GM23338 (cell line): Measurements from ENCODE around the gene ITGB2. TPM values are rescaled to one million over a fixed set of nuclear protein-coding genes. Genes with fewer than 3 reads are reported as not detected.

Source experiments
- ATAC-seq: fragments of 200-7000 bp; cut with Tn5 transposase; 3 replicates; pipeline ENCODE4 v1.9.1; 2020
- DNase-seq: peaks from one replicate; pipeline ENCODE4 v3.0.0-alpha.2; 2015; ENCODE audit warnings: low spot score
- H2AFZ ChIP-seq: fragments of 200-600 bp; sonication (generic); 2 replicates; pipeline ENCODE4 v1.8.0; 2016; ENCODE audit warnings: antibody characterized with exemption, mild to moderate bottlenecking, moderate library complexity
- H3F3A ChIP-seq: fragments of 200-600 bp; sonication (generic); replicated peaks from 2 replicates; pipeline ENCODE4 v1.8.0; 2017; ENCODE audit warnings: antibody characterized with exemption, mixed run types, low read depth
- H3K27ac ChIP-seq: fragments of 200-600 bp; sonication (generic); 2 replicates; pipeline ENCODE4 v1.6.1; 2016; ENCODE audit warnings: low read depth
- H3K27me3 ChIP-seq: fragments of 200-600 bp; sonication (generic); 2 replicates; pipeline ENCODE4 v1.8.0; 2016; ENCODE audit warnings: mild to moderate bottlenecking, mixed run types, moderate library complexity; ENCODE audit not compliant: insufficient read depth
- H3K36me3 ChIP-seq: fragments of 200-600 bp; sonication (generic); 2 replicates; pipeline ENCODE4 v1.8.0; 2016; ENCODE audit warnings: mild to moderate bottlenecking; ENCODE audit not compliant: insufficient read depth
- H3K4me1 ChIP-seq: fragments of 200-600 bp; sonication (generic); 2 replicates; pipeline ENCODE4 v1.8.0; 2016; ENCODE audit warnings: mild to moderate bottlenecking, moderate library complexity; ENCODE audit not compliant: insufficient read depth
- H3K4me2 ChIP-seq: fragments of 200-600 bp; sonication (generic); 2 replicates; pipeline ENCODE4 v1.7.1; 2017; ENCODE audit warnings: mixed run types
- H3K4me3 ChIP-seq: fragments of 200-600 bp; sonication (generic); 2 replicates; pipeline ENCODE4 v1.6.1; 2016; ENCODE audit warnings: mixed run types
- H3K79me2 ChIP-seq: fragments of 200-600 bp; sonication (generic); replicated peaks from 2 replicates; pipeline ENCODE4 v1.8.0; 2017; ENCODE audit warnings: mild to moderate bottlenecking; ENCODE audit not compliant: insufficient read depth
- H3K9me2 ChIP-seq: fragments of 200-600 bp; sonication (generic); 2 replicates; pipeline ENCODE4 v1.8.0; 2017; ENCODE audit not compliant: insufficient read depth
- H4K20me1 ChIP-seq: fragments of 200-600 bp; sonication (generic); replicated peaks from 2 replicates; pipeline ENCODE4 v1.8.0; 2017; ENCODE audit warnings: mild to moderate bottlenecking; ENCODE audit not compliant: insufficient read depth
- H3K27ac Mint-ChIP-seq: 2 replicates; pipeline ENCODE4 v1.8.0; 2020; ENCODE audit warnings: inconsistent platforms, mild to moderate bottlenecking, moderate library complexity, mixed read lengths
- H3K27me3 Mint-ChIP-seq: 3 replicates; pipeline ENCODE4 v1.8.0; 2022; ENCODE audit warnings: low read depth, mild to moderate bottlenecking, moderate library complexity, mixed read lengths, inconsistent platforms; ENCODE audit not compliant: insufficient read depth, poor library complexity
- H3K36me3 Mint-ChIP-seq: 3 replicates; pipeline ENCODE4 v1.8.0; 2021; ENCODE audit warnings: low read depth, mild to moderate bottlenecking, inconsistent platforms, moderate library complexity, mixed read lengths
- H3K4me1 Mint-ChIP-seq: 3 replicates; pipeline ENCODE4 v1.8.0; 2020; ENCODE audit warnings: mild to moderate bottlenecking, inconsistent platforms, mixed read lengths
- H3K4me3 Mint-ChIP-seq: 3 replicates; pipeline ENCODE4 v1.8.0; 2021; ENCODE audit warnings: moderate library complexity, mild to moderate bottlenecking, inconsistent platforms, mixed read lengths
- H3K9me3 Mint-ChIP-seq: 3 replicates; pipeline ENCODE4 v1.8.0; 2020; ENCODE audit warnings: moderate library complexity, mild to moderate bottlenecking, inconsistent platforms, mixed read lengths
- CREB1 ChIP-seq: fragments of 250-450 bp; sonication (Bioruptor Pico); IDR thresholded peaks from 2 replicates; pipeline ENCODE4 v1.5.0; 2020; ENCODE audit warnings: low read depth, mild to moderate bottlenecking, moderate library complexity
- EZH2 ChIP-seq: fragments of 200-600 bp; sonication (generic); IDR thresholded peaks from one replicate; pipeline ENCODE4 v1.8.0; 2017; ENCODE audit warnings: antibody characterized with exemption, mild to moderate bottlenecking, low read depth; ENCODE audit not compliant: unreplicated experiment
- EZH2phosphoT487 ChIP-seq: fragments of 200-600 bp; sonication (generic); IDR thresholded peaks from one replicate; pipeline ENCODE4 v1.8.1; 2018; ENCODE audit warnings: antibody characterized with exemption; ENCODE audit not compliant: unreplicated experiment
- JUNB ChIP-seq: IDR thresholded peaks from one replicate; pipeline ENCODE4 v1.6.1; 2016; ENCODE audit warnings: antibody characterized with exemption; ENCODE audit not compliant: unreplicated experiment
- NANOG ChIP-seq: IDR thresholded peaks from 2 replicates; pipeline ENCODE4 v1.6.1; 2016; ENCODE audit warnings: antibody characterized with exemption, borderline replicate concordance
- POLR2AphosphoS5 ChIP-seq: IDR thresholded peaks from 2 replicates; pipeline ENCODE4 v1.6.1; 2016; ENCODE audit warnings: antibody characterized with exemption, low read depth
- STAT1 ChIP-seq: IDR thresholded peaks from one replicate; pipeline ENCODE4 v1.6.1; 2016; ENCODE audit warnings: antibody characterized with exemption; ENCODE audit not compliant: unreplicated experiment
- ZNF114 ChIP-seq: fragments of 250-450 bp; sonication (Bioruptor Pico); IDR thresholded peaks from 2 replicates; pipeline ENCODE4 v1.5.0; 2020; ENCODE audit warnings: mild to moderate bottlenecking, moderate library complexity
- ZNF331 ChIP-seq: fragments of 250-450 bp; sonication (Bioruptor Pico); IDR thresholded peaks from 2 replicates; pipeline ENCODE4 v1.5.0; 2020; ENCODE audit warnings: low read depth, mild to moderate bottlenecking, moderate library complexity
- polyA plus RNA-seq: library from polyadenylated mRNA; unstranded; fragments of >200 nt; fragmentation: Nextera tagmentation; extraction: Ambion mirVana; gene quantifications from 2 replicates; pipeline ENCODE4 v1.2.1, GENCODE V29; 2016
- total RNA-seq: library from RNA; depleted of rRNA; stranded (reverse); fragments of >200 nt; shearing (Covaris generic); gene quantifications from 2 replicates; pipeline ENCODE4 v1.2.3, GENCODE V29; 2014
- TF ChIP-seq, protein P1 (sequence below): fragments of 250-450 bp; sonication (Bioruptor Pico); IDR thresholded peaks from 2 replicates; pipeline ENCODE4 v1.5.0; 2020; ENCODE audit warnings: mild to moderate bottlenecking, moderate library complexity
- TF ChIP-seq, protein P2 (sequence below): IDR thresholded peaks from one replicate; pipeline ENCODE4 v1.6.1; 2018; ENCODE audit warnings: antibody characterized with exemption; ENCODE audit not compliant: unreplicated experiment
- TF ChIP-seq, protein P3 (sequence below), 2 experiments: fragments of 200-600 bp in 1 of 2; sonication (generic) in 1 of 2; conservative IDR thresholded peaks; 2 replicates each; pipeline versions ENCODE4 v1.5.1 to v1.6.1; 2016 to 2017; ENCODE audit warnings: antibody characterized with exemption in 2 of 2, low read depth in 2 of 2, mild to moderate bottlenecking in 2 of 2, moderate library complexity in 1 of 2
- TF ChIP-seq, protein P4 (sequence below): IDR thresholded peaks from 2 replicates; pipeline ENCODE4 v1.6.1; 2016; ENCODE audit warnings: antibody characterized with exemption

The ITGB2 gene
- total and polyA plus RNA-seq, 2 experiments from 2014 or later = 0.44 to 0.63 TPM

DNA sequence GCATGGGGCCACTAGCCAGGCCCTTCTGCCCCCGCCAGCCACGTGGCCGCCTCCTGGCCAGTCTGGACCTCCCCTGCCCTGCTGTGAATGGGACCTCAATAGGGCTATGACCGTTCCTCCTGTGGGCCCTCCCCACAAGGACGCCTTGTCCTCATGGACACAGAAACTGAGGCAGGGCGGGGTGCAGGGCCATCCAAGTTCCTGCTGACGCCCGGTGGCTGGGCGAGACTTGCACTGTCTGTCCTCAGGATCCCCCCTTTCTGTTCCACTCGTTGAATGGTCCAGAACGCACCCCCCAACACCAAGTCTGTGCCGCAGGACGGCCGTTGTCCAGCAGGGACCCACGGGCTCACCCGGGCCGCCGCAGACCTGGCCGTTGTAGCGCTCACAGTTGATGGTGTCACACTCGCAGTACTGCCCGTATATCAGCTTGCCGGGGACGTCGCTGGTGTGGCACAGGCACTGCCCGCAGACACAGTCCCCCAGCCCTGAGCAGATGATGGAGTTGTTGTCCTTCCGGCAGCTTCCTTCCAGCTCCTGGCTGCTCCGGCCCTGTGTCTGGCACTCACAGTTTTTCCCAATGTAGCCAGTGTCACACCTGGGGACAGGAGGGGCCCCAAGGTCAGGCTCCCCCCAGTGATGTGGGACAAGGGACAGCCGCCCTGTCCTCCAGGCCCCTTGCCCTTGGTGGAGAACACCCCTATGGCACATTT is 30.9 kb downstream of the ITGB2 start:
- Mint-ChIP-seq H3K9me3 (no peaks in the 10 kb centered on the region), H3K36me3 (no peaks in the 10 kb centered on the region), H3K4me1 (peaks cover 2% of the 10 kb centered on the region; the same call in 2 of the 3 replicates), H3K27ac (no peak overlapping the region), H3K4me3 (no peak overlapping the region), H3K27me3 (peaks cover 5% of the 10 kb centered on the region)
- DNase-seq (no peak), ATAC-seq (no peak)
- H3K79me2 ChIP-seq = no peaks in the 10 kb centered on the region
- no peaks in the 10 kb centered on the region for H3K36me3 ChIP-seq
- no peak overlapping the region for H3K27ac ChIP-seq
- H3K4me1 ChIP-seq = no peaks in the 10 kb centered on the region
- H3K27me3 ChIP-seq = no peaks in the 10 kb centered on the region
- no peaks in the 10 kb centered on the region for H3F3A ChIP-seq
- no peaks in the 10 kb centered on the region for H3K9me2 ChIP-seq
- no peak overlapping the region for H3K4me3 ChIP-seq
- H3K4me2 ChIP-seq = no peak overlapping the region
- no peak for TF ChIP-seq POLR2AphosphoS5
- TF ChIP-seq EZH2phosphoT487 = no peak
- no peak for TF ChIP-seq JUNB
- no peak for TF ChIP-seq CREB1
- TF ChIP-seq, protein P1, sequence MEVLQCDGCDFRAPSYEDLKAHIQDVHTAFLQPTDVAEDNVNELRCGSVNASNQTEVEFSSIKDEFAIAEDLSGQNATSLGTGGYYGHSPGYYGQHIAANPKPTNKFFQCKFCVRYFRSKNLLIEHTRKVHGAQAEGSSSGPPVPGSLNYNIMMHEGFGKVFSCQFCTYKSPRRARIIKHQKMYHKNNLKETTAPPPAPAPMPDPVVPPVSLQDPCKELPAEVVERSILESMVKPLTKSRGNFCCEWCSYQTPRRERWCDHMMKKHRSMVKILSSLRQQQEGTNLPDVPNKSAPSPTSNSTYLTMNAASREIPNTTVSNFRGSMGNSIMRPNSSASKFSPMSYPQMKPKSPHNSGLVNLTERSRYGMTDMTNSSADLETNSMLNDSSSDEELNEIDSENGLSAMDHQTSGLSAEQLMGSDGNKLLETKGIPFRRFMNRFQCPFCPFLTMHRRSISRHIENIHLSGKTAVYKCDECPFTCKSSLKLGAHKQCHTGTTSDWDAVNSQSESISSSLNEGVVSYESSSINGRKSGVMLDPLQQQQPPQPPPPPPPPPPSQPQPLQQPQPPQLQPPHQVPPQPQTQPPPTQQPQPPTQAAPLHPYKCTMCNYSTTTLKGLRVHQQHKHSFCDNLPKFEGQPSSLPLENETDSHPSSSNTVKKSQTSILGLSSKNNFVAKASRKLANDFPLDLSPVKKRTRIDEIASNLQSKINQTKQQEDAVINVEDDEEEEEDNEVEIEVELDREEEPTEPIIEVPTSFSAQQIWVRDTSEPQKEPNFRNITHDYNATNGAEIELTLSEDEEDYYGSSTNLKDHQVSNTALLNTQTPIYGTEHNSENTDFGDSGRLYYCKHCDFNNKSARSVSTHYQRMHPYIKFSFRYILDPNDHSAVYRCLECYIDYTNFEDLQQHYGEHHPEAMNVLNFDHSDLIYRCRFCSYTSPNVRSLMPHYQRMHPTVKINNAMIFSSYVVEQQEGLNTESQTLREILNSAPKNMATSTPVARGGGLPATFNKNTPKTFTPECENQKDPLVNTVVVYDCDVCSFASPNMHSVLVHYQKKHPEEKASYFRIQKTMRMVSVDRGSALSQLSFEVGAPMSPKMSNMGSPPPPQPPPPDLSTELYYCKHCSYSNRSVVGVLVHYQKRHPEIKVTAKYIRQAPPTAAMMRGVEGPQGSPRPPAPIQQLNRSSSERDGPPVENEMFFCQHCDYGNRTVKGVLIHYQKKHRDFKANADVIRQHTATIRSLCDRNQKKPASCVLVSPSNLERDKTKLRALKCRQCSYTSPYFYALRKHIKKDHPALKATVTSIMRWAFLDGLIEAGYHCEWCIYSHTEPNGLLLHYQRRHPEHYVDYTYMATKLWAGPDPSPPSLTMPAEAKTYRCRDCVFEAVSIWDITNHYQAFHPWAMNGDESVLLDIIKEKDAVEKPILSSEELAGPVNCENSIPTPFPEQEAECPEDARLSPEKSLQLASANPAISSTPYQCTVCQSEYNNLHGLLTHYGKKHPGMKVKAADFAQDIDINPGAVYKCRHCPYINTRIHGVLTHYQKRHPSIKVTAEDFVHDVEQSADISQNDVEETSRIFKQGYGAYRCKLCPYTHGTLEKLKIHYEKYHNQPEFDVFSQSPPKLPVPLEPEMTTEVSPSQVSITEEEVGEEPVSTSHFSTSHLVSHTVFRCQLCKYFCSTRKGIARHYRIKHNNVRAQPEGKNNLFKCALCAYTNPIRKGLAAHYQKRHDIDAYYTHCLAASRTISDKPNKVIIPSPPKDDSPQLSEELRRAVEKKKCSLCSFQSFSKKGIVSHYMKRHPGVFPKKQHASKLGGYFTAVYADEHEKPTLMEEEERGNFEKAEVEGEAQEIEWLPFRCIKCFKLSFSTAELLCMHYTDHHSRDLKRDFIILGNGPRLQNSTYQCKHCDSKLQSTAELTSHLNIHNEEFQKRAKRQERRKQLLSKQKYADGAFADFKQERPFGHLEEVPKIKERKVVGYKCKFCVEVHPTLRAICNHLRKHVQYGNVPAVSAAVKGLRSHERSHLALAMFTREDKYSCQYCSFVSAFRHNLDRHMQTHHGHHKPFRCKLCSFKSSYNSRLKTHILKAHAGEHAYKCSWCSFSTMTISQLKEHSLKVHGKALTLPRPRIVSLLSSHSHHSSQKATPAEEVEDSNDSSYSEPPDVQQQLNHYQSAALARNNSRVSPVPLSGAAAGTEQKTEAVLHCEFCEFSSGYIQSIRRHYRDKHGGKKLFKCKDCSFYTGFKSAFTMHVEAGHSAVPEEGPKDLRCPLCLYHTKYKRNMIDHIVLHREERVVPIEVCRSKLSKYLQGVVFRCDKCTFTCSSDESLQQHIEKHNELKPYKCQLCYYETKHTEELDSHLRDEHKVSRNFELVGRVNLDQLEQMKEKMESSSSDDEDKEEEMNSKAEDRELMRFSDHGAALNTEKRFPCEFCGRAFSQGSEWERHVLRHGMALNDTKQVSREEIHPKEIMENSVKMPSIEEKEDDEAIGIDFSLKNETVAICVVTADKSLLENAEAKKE (CRISPR knock-in tag) = no peak
- no peak for TF ChIP-seq ZNF331
- TF ChIP-seq, protein P2, sequence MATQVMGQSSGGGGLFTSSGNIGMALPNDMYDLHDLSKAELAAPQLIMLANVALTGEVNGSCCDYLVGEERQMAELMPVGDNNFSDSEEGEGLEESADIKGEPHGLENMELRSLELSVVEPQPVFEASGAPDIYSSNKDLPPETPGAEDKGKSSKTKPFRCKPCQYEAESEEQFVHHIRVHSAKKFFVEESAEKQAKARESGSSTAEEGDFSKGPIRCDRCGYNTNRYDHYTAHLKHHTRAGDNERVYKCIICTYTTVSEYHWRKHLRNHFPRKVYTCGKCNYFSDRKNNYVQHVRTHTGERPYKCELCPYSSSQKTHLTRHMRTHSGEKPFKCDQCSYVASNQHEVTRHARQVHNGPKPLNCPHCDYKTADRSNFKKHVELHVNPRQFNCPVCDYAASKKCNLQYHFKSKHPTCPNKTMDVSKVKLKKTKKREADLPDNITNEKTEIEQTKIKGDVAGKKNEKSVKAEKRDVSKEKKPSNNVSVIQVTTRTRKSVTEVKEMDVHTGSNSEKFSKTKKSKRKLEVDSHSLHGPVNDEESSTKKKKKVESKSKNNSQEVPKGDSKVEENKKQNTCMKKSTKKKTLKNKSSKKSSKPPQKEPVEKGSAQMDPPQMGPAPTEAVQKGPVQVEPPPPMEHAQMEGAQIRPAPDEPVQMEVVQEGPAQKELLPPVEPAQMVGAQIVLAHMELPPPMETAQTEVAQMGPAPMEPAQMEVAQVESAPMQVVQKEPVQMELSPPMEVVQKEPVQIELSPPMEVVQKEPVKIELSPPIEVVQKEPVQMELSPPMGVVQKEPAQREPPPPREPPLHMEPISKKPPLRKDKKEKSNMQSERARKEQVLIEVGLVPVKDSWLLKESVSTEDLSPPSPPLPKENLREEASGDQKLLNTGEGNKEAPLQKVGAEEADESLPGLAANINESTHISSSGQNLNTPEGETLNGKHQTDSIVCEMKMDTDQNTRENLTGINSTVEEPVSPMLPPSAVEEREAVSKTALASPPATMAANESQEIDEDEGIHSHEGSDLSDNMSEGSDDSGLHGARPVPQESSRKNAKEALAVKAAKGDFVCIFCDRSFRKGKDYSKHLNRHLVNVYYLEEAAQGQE = no peak
- TF ChIP-seq EZH2 = no peak
- TF ChIP-seq, protein P3, sequence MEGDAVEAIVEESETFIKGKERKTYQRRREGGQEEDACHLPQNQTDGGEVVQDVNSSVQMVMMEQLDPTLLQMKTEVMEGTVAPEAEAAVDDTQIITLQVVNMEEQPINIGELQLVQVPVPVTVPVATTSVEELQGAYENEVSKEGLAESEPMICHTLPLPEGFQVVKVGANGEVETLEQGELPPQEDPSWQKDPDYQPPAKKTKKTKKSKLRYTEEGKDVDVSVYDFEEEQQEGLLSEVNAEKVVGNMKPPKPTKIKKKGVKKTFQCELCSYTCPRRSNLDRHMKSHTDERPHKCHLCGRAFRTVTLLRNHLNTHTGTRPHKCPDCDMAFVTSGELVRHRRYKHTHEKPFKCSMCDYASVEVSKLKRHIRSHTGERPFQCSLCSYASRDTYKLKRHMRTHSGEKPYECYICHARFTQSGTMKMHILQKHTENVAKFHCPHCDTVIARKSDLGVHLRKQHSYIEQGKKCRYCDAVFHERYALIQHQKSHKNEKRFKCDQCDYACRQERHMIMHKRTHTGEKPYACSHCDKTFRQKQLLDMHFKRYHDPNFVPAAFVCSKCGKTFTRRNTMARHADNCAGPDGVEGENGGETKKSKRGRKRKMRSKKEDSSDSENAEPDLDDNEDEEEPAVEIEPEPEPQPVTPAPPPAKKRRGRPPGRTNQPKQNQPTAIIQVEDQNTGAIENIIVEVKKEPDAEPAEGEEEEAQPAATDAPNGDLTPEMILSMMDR (conservative IDR thresholded peaks at IDR 0.05; ENCODE audit: low read depth in 2 of 2) = no peak
- TF ChIP-seq STAT1 = no peak
- no peak for TF ChIP-seq ZNF114 (CRISPR knock-in tag)
- TF ChIP-seq, protein P4, sequence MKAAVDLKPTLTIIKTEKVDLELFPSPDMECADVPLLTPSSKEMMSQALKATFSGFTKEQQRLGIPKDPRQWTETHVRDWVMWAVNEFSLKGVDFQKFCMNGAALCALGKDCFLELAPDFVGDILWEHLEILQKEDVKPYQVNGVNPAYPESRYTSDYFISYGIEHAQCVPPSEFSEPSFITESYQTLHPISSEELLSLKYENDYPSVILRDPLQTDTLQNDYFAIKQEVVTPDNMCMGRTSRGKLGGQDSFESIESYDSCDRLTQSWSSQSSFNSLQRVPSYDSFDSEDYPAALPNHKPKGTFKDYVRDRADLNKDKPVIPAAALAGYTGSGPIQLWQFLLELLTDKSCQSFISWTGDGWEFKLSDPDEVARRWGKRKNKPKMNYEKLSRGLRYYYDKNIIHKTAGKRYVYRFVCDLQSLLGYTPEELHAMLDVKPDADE = no peak
- TF ChIP-seq NANOG = no peak
- H2AFZ ChIP-seq = no peak overlapping the region
- no peaks in the 10 kb centered on the region for H4K20me1 ChIP-seq
